Caki2 (cell line): Measurements from ENCODE around the gene KLF4. TPM values are rescaled to one million over a fixed set of nuclear protein-coding genes. Genes with fewer than 3 reads are reported as not detected.
A peak's percentile ranks its signal among the peaks of the same experiment; 100 is the strongest.
"Not testable (repeated sequence)": the region's sequence is repeated elsewhere in the genome, so short reads cannot be mapped to it uniquely, and the experiment has no call there.

Experiments
- DNase-seq: peaks from one replicate; pipeline ENCODE4 v3.0.0-alpha.2; 2015; ENCODE audit warnings: low read depth
- in situ Hi-C: cut with HindIII; loops from 2 replicates; pipeline ENCODE4 v1.10.0; 2016; ENCODE audit warnings: low sequenced_read_pairs, low pct_unique_long_range_greater_than_20kb, mixed read lengths
- total RNA-seq: library from RNA; depleted of rRNA; stranded (reverse); fragments of >200 nt; shearing (Covaris generic); gene quantifications from 2 replicates; pipeline ENCODE4 v1.2.3, GENCODE V29; 2014; ENCODE audit warnings: low replicate concordance

KLF4 gene
- total RNA-seq, 1 experiment from 2014 or later = 8.0 TPM

DNA sequence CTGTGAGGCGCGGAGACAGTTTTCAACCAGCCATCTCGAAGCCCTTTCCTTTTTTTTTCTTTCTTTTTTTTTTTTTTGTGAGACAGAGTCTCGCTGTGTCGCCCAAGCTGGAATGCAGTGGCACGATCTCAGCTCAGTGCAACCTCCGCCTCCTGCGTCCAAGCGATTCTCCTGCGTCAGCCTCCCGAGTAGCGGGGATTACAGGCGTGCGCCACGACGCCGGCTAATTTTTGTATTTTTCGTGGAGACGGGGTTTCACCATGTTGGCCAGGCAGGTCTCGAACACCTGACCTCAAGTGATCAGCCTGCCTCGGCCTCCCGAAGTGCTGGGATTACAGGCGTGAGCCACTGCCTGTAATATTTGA lies 1.0 kb upstream of the KLF4 start:
- in situ Hi-C loops, DNase-seq: not testable (repeated sequence)

DNA sequence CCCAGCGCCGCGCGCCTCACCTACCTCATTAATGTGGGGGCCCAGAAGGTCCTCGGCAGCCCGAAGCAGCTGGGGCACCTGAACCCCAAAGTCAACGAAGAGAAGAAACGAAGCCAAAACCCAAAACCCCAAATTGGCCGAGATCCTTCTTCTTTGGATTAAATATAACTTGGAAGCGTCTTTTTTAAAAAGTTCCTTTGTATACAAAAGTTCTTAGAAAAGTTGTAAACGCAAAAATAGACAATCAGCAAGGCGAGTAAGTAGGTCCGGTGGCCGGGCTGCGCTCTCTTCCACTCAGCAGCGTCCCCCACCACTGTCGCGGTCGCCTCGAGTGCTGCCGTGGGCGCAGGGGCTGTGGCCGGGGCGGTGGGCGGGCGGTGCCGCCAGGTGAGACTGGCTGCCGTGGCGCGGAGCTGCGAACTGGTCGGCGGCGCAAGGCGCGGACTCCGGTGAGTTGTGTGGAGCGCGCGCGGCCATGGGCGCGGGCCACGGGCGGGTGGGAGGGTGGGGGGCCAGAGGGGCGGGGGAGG lies 360 bp downstream of the KLF4 start:
- no peak for DNase-seq
- in situ Hi-C loops = no loop called here

GRCh38 chr9:107488375-107489143 lies 1.0 kb downstream of the KLF4 start:
- peak; percentile 49 for DNase-seq
- in situ Hi-C loops = no loop called here

- in situ Hi-C loops = no loop called here
- peak; percentile 9 for DNase-seq
Observed at GRCh38 chr9:107487521-107488374, 1.8 kb downstream of the KLF4 start.

DNA sequence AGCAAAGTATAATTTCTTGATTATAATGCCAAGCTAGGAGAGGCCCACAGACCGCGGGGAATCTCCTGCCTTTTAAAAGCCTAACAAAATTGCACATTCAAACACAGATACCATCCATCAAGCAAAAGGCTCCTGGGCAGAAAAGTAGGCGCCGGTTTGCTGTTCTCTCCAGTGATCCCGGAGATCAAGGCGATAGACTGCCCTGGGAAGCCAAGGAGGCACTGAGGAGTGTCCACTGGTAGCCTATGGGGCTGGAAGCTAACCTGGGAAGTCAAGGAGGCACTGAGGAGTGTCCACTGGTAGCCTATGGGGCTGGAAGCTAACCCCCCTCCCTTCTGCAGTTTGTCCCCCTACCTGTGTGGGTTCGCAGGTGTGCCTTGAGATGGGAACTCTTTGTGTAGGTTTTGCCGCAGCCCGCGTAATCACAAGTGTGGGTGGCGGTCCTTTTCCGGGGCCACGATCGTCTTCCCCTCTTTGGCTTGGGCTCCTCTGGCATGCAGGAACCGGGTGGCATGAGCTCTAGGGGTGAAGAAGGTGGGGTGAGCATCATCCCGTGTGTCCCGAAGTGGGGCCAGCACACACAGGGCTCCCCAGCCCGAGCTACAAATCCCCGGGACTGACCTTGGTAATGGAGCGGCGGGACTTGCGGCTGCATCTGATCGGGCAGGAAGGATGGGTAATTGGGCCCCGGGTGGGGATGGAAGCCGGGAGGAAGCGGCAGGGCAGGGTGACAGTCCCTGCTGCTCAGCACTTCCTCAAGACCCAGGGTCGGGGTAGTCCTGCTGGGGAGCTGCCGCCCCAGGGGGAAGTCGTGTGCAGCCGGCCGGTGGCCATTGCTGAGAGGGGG lies 2.7 kb downstream of the KLF4 start:
- in situ Hi-C loops = no loop called here
- no peak for DNase-seq

- no peak for DNase-seq
- in situ Hi-C loops = no loop called here
Observed at GRCh38 chr9:107485458-107486043, 4.0 kb downstream of the KLF4 start.

- DNase-seq = peak; percentile 66
Observed at GRCh38 chr9:107484117-107484723, 5.3 kb downstream of the KLF4 start.

DNA sequence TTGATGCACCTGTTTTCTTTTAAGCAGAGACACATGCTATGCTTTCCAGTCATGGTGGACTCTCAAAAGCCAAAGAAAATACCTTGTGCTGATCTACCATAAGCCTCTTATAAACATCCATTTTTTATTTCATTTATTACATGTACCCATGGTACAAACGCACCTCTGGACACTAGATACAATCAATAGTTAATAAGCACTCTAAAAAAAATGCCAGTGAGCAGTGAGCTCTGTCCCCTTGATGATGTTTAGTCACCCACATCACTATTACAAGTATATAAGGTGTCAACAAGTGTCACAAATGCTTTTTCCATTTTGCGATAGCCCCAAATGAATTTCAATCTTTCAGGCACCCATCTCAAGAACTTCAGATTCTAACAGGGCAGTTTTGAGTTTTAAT lies 5.9 kb downstream of the KLF4 start:
- in situ Hi-C loops = no loop called here
- DNase-seq = no peak

More at GRCh38 chr9:107484117-107484723, 5.3 kb downstream of the KLF4 start:
- in situ Hi-C loops = no loop called here

GRCh38 chr9:107481035-107481434 lies 8.5 kb downstream of the KLF4 start:
- no peak for DNase-seq
- in situ Hi-C loops = no loop called here

DNA sequence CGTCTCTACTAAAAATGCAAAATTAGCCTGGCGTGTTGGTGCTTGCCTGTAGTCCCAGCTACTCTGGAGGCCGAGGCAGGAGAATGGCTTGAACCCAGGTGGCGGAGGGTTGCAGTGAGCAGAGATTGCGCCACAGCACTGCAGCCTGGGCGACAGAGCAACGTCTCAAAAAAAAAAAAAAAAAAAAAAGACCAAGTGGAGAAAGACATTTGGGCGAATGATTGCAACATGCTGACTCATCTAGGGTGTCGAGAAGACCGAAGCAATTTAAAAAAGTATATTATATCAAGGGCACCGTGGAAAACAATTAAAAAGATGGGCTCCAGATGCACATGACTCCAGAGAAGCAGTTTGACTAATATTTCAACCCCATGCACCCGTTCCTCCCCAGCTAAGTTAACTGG lies 9.2 kb downstream of the KLF4 start:
- in situ Hi-C loops = no loop called here
- peak; percentile 19 for DNase-seq

DNA sequence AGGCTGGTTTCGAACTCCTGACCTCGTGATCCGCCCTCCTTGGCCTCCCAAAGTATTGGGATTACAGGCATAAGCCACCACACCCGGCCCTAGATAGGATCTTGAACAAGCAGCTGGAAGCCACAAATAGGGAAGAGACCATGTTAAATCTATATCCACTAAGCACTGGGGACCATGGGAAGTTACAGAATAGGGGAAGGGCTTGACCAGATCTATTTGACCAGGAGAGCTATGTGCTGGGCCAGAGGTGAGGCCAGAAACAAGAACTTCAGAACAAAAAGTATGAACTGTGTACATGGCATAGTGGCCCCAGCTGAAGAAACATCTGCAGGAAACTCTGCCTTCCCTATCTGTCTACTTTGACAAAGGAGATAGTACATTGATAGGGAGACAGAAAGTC lies 10.8 kb downstream of the KLF4 start:
- no peak for DNase-seq
- in situ Hi-C loops = no loop called here

GRCh38 chr9:107474124-107474523 lies 15.4 kb downstream of the KLF4 start:
- DNase-seq = no peak
- in situ Hi-C loops = no loop called here

DNA sequence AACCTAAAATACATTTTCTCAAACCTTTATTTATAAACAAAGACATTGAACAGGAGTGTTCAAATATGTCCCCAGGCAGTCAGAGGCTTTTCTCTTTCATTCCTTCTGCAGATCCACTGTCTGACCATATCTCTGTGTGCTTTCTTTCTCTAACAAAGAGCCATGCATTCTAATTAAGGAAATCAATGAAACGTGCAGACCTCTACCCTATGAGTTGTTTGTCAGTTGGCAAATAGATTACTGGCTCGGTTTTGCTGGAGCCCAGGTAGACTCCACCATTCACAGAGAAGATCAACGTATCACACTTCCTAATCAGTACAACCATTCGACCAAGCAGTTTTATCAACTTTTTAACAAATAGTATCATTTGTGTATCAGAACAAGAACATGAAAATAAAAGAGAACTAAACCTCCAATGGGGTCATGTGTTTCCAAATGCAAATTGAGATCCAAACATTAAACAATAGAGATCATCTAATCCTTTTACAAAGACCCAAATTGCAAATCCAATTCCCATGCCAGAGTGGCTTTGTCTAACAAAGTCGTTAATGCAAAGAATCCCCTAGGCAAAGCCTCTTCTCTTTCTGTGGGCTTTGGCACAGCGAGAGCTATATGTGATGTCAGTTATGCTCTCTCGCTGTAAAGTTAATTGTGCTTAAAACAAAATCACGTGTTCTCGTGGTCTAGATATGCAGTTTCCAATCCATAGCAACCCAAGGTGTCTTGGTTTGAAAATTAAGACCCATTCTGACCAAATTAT lies 16.8 kb downstream of the KLF4 start:
- in situ Hi-C loops = no loop called here
- DNase-seq = peak; percentile 15

- DNase-seq = peak; percentile 74
- in situ Hi-C loops = no loop called here
Observed at GRCh38 chr9:107471552-107471951, 18.0 kb downstream of the KLF4 start.

- DNase-seq = no peak
- in situ Hi-C loops = no loop called here
Observed at GRCh38 chr9:107467416-107467815, 22.2 kb downstream of the KLF4 start.

DNA sequence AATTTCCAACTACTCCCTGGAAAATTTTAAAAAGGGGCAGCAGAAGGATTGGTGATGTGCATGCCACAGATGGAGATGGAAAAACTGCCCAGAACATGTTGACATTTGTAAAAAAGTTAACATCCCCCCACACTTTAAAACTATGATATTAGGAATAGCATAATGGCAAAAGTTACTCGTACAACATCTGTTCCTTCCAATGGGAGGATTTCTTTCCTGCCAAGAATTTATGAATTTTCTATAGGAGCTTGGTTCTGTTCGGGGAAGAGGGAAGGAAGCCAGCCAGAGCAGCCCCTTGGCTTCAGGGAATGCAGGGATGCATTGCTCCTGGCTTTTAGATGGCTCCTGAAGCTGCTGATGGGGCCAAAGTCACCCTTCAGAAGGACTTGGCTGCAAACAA lies 22.7 kb downstream of the KLF4 start:
- in situ Hi-C loops = no loop called here
- DNase-seq = no peak
